GM19023 (cell line): ENCODE data around the gene UBE2G2.
"Not testable (repeated sequence)": the region's sequence is repeated elsewhere in the genome, so short reads cannot be mapped to it uniquely, and the experiment has no call there.

Experiments
- ATAC-seq: cut with Tn5 transposase; IDR thresholded peaks from one replicate; pipeline ENCODE4 v1.9.1; 2021; ENCODE audit warnings: mild to moderate bottlenecking, moderate library complexity; ENCODE audit not compliant: unreplicated experiment

The UBE2G2 gene

GRCh38 chr21:44836666-44837471, 35.2 kb upstream of the UBE2G2 start:
- no peak for ATAC-seq

GRCh38 chr21:44836349-44836665, 34.7 kb upstream of the UBE2G2 start:
- ATAC-seq = no peak

GRCh38 chr21:44835647-44835973, 34.0 kb upstream of the UBE2G2 start:
- ATAC-seq = no peak

DNA sequence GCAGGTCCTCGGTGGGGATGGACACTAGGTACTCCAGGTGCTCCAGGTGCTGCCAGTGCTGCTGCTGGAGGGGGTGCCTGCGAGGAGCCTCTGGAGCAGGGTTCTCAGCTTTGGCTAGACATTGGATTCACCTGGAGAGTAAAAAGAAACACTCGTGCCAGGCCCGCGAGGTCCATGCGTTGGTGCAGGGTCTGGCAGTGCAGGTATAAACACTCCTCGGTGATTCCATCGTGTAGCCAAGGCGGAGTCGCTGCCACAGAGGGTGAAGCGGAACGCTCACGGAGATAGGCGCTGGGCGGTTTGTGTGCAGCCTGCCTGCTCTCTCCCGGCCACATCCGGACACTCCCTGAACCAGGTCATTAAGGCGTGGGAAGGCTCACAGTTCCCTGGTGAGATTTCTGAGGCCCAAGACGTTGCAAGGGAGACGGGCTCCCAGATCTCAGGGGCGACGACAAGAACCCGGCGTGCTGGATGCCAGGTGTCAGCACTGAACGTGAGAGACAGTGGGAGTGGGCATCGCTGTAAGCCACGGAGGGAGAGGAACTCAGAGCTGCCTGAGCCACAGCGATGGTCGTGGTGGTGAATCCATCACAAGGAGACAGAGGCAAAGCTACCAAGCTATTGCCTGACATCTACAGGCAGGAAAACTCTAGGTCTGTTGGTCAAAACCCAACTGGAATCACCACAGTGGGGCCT, 33.5 kb upstream of the UBE2G2 start:
- ATAC-seq = no peak

DNA sequence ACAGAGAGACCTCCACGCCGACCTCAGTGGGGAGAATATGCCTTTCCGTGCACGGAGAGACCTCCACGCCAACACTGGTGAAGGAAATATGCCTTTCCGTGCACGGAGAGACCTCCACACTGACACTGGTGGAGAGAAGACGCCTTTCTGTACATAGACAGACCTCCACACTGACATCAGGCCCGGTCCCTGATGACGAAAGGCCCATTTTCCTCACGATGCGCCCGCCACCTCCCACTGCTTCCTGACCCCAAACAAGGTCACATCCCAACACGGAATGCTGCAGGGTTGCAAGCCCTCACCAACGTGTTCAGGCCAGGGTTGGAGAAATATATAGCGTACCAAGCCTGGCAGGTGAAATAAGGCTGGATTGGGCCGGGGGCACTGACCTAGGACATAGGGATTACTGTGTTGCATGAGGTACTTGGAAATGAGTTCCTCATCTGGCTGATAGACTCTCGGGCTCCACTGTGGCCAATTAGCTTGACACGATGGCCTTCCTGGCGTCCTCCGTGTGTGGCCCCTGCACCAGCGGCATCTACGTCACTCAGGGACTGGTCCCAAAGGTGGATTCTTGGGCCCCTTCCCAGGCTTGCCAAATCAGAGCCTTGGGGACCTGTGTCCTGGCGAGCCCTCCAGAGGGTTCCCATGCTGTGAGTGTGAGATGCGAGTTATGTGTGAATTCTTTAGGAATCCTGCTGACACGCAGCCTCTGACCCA, 32.8 kb upstream of the UBE2G2 start:
- no peak for ATAC-seq

DNA sequence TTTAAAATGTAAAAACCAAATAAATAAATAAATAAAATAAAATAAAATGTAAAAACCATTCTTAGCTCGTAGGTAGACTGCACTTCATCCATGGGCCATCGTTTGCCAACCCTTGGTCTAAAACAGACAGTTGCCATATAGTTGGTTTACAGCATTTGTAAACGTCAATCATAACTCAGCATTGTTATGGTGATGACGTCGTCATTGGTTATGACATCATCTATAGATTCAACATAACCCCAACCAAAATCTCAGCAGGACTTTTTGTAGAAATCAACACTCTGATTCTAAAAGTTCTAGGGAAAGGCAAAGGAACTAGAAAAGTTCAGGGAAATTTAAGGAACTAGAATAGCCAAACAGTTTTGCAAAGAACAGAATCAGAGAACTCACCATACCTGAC, 32.0 kb upstream of the UBE2G2 start:
- ATAC-seq = no peak

DNA sequence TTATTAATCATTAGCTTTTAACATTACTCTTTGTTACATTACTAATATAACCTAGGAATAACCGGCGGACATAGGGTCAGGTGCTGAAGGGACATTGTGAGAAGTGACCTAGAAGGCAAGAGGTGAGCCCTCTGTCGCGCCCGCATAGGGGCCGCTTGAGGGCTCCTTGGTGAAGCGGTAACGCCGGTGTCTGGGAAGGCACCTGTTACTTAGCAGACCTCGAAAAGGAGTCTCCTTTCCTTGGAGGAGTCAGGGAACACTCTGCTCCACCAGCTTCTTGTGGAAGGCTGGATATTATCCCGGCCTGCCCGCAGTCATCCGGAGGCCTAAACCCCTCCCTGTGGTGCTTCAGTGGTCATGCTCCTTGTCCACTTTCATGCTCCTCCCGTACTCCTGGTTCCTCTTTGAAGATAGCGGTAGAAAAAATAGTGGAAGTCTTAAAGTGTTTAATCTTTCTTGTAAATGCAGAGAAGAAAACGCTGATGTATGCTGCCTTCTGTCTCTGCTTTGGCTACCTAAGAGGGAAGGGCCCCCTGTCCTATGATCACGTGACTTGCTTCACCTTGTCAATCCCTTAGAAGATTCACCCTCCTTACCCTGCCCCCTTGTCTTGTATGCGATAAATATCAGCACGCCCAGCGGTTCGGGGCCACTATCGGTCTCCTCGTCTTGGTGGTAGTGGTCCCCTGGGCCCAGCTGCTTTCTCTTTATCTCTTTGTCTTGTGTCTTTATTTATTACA, 31.1 kb upstream of the UBE2G2 start:
- ATAC-seq = not testable (repeated sequence)

DNA sequence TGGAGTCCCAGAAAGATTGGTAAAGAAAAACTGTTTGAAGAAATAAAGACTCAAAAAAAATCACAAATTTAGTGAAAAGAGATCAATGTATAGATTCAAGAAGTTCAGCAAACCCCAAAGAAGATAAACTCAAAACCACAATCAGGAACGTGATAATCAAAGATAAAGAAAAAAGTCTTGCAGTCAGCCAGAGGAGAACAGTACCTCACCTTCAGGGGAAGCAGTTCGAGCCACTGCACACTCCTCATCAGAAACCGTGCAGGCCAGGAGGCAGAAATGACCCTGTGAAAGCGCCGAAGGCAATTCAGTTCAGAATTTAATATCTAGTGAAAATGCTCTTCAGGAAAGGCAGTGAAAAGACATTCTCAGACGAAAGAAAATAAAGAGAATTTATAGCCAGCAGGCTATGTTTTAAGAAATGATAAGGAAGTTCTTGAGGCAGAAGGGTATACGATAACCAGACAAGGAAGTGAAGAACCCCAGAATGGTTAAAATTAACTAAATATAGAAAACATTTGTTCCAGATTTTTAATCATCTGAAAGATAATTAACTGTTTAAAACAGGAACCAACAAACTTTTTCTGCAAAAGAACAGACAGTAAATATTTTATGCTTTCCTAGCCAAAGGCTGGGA, 29.7 kb upstream of the UBE2G2 start:
- ATAC-seq = no peak

GRCh38 chr21:44829507-44830092, 28.0 kb upstream of the UBE2G2 start:
- ATAC-seq = no peak

- no peak for ATAC-seq
Measured at GRCh38 chr21:44828362-44829056, 26.9 kb upstream of the UBE2G2 start.

GRCh38 chr21:44823179-44823660, 21.6 kb upstream of the UBE2G2 start:
- ATAC-seq = no peak

- ATAC-seq = no peak
Measured at GRCh38 chr21:44822484-44823178, 21.0 kb upstream of the UBE2G2 start.

- ATAC-seq = no peak
Measured at GRCh38 chr21:44820851-44821250, 19.2 kb upstream of the UBE2G2 start.

DNA sequence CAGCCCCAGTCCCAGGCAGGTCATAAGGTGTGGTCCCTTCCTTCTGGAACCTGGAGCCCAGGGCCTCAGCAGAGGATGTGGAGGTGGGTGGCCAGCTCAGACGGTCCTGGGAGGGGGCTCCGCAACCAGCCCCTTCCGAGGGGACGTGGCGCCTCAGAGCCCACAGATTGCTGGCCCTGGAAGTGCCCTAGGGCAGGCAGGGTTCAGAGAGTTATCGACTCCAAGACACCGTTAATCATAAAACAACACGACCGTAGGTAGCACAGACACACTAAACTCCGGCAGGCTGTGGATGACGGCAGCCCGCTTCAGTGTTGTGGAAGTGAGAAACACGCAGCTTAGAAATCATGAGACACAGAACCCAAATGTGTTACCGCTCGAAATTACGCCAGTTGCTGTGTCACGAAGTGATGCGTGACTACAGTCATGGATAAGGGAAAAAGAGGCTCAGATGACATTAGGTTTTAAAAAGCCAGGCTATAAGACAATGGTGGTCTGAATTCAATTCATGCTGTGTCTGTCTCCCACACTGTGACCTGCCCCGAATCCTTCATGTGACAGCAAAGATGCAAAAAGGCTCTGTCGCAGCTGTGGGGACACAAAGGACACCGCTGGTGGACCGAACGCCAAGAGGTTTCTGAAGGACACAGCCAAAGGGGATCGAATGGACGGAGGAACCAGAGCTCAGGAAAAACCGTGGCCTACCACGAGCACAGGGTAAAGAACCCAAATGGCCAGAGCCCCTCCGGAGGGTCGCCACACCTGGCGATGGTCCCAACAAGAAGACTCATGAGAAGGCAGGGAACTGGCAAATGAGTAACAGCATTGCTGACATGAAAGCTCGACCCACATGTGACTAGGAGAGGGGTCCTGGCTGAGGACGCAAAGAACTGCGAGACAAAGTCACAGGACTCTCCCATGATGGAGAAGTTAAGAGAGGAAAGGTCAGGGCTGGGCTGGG, 17.9 kb upstream of the UBE2G2 start:
- no peak for ATAC-seq

DNA sequence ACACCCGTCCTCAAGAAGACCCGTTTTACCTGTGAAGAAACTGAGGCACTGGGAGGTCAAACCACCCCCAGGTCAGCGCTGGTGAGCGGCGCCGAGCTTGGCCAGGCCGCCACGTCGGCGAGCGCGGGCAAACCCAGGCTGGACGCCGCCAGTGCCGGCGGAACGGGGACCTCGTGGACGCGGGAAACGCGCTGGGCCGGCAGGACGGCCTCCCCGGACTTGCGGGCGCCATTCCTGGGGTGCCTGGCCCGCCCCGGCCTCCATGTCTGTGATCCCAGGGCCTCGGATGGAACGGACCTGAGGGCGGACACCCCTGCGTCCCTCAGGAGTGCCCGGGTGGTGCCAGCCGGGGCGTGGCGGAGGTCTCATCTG, 17.0 kb upstream of the UBE2G2 start:
- no peak for ATAC-seq

- ATAC-seq = peak; percentile 61
Measured at GRCh38 chr21:44817914-44818639, 16.5 kb upstream of the UBE2G2 start, which contains the start of gene SUMO3. SUMO3 (minus strand) TSS chr21:44818062; CDS start chr21:44817968, 94 bp downstream.

GRCh38 chr21:44817506-44817880, 15.9 kb upstream of the UBE2G2 start:
- ATAC-seq = peak; percentile 74
